ENCODE measurements around the gene DUSP5. TPM values are rescaled to one million over a fixed set of nuclear protein-coding genes. Genes with fewer than 3 reads are reported as not detected.

The DUSP5 gene
- total RNA-seq (2022; extraction: Qiagen RNA extraction; ENCODE audit: low read depth), result 111 to 161 TPM (median 136 TPM) in 5 replicates

GRCh38 chr10:110497438-110498086 lies at the start of gene DUSP5:
Gene DUSP5 (plus strand): TSS chr10:110497907. CDS start chr10:110498122, 215 bp downstream.

Other genes starting within 250 kb of the DUSP5 start
- gene SMNDC1, start 193.0 kb upstream of the DUSP5 start, total RNA-seq (2022; extraction: Qiagen RNA extraction; ENCODE audit: low read depth), result 44.4 to 50.5 TPM (median 47.4 TPM) in 5 replicates
- gene SMC3, start 69.8 kb downstream of the DUSP5 start, total RNA-seq (2022; extraction: Qiagen RNA extraction; ENCODE audit: low read depth), result 36.7 to 57.1 TPM (median 44.0 TPM) in 5 replicates
- gene RBM20, start 146.4 kb downstream of the DUSP5 start, total RNA-seq (2022; extraction: Qiagen RNA extraction; ENCODE audit: low read depth), result 2.6 to 3.4 TPM (median 2.7 TPM) in 5 replicates